Mesenchymal stem cell (in vitro differentiated cells and primary cell): ENCODE results near the gene DIPK1B.
A peak's percentile ranks its signal among the peaks of the same experiment; 100 is the strongest.

Experiments used
- DNase-seq: peaks from one replicate; pipeline ENCODE4 v3.0.0-alpha.2; 2013
- H2AFZ ChIP-seq: one replicate; pipeline ENCODE4 v1.6.1; 2013; ENCODE audit warnings: low read depth, mild to moderate bottlenecking, control low read depth, inconsistent platforms, low read length, moderate library complexity
- H2AK5ac ChIP-seq: 2 replicates; pipeline ENCODE4 v1.6.1; 2013; ENCODE audit warnings: low read length, moderate library complexity, mild to moderate bottlenecking, inconsistent platforms; ENCODE audit not compliant: severe bottlenecking
- H2BK120ac ChIP-seq: one replicate; pipeline ENCODE4 v1.6.1; 2013; ENCODE audit warnings: low read depth, mild to moderate bottlenecking, inconsistent platforms, low read length, moderate library complexity
- H2BK12ac ChIP-seq, 2 experiments: one replicate each; pipeline ENCODE4 v1.6.1; 2013; ENCODE audit warnings: inconsistent platforms in 2 of 2, low read length in 2 of 2, mild to moderate bottlenecking in 2 of 2, moderate library complexity in 2 of 2, control low read depth in 1 of 2
- H2BK15ac ChIP-seq: one replicate; pipeline ENCODE4 v1.6.1; 2013; ENCODE audit warnings: mild to moderate bottlenecking, low read depth, inconsistent platforms; ENCODE audit not compliant: poor library complexity, severe bottlenecking
- H2BK5ac ChIP-seq: 2 replicates; pipeline ENCODE4 v1.6.1; 2013; ENCODE audit warnings: low read depth, mild to moderate bottlenecking, low read length, control low read depth, inconsistent platforms; ENCODE audit not compliant: poor library complexity, severe bottlenecking
- H3K14ac ChIP-seq, 2 experiments: one replicate each; pipeline ENCODE4 v1.6.1; 2013; ENCODE audit warnings: inconsistent platforms in 2 of 2, low read length in 2 of 2, control low read depth in 1 of 2, mild to moderate bottlenecking in 1 of 2, moderate library complexity in 1 of 2
- H3K18ac ChIP-seq, 2 experiments: one replicate each; pipeline ENCODE4 v1.6.1; 2013; ENCODE audit warnings: inconsistent platforms in 2 of 2, low read length in 2 of 2, control low read depth in 1 of 2, low read depth in 1 of 2, mild to moderate bottlenecking in 1 of 2
- H3K23ac ChIP-seq, 2 experiments: one replicate each; pipeline ENCODE4 v1.6.1; 2013; ENCODE audit warnings: inconsistent platforms in 2 of 2, low read length in 2 of 2, mild to moderate bottlenecking in 2 of 2, moderate library complexity in 2 of 2, control low read depth in 1 of 2
- H3K27ac ChIP-seq: 2 replicates; pipeline ENCODE4 v1.5.1; 2013; ENCODE audit warnings: mild to moderate bottlenecking, moderate library complexity, low read length, control low read depth, inconsistent platforms; ENCODE audit not compliant: poor library complexity, severe bottlenecking
- H3K27me3 ChIP-seq, 2 experiments: 2 replicates each; pipeline versions ENCODE4 v1.6.1 to v1.7.0; 2013; ENCODE audit warnings: low read length in 2 of 2, mild to moderate bottlenecking in 2 of 2, moderate library complexity in 2 of 2, control low read depth in 1 of 2, inconsistent platforms in 1 of 2; ENCODE audit not compliant: control insufficient read depth in 1 of 2, insufficient read depth in 1 of 2
- H3K36me3 ChIP-seq, 2 experiments: 2 replicates each; pipeline versions ENCODE4 v1.6.1 to v1.7.0; 2013; ENCODE audit warnings: low read length in 2 of 2, control low read depth in 1 of 2, inconsistent platforms in 1 of 2, low read depth in 1 of 2, mild to moderate bottlenecking in 1 of 2; ENCODE audit not compliant: insufficient read depth in 2 of 2, control insufficient read depth in 1 of 2
- H3K4ac ChIP-seq, 2 experiments: one replicate each; pipeline ENCODE4 v1.6.1; 2013; ENCODE audit warnings: inconsistent platforms in 2 of 2, low read length in 2 of 2, mild to moderate bottlenecking in 2 of 2, moderate library complexity in 2 of 2, control low read depth in 1 of 2, low read depth in 1 of 2
- H3K4me1 ChIP-seq: 2 replicates; pipeline ENCODE4 v1.6.1; 2013; ENCODE audit warnings: low read depth, low read length, control low read depth; ENCODE audit not compliant: control insufficient read depth, insufficient read depth
- H3K4me2 ChIP-seq: 2 replicates; pipeline ENCODE4 v1.6.1; 2013; ENCODE audit warnings: low read length, mild to moderate bottlenecking, inconsistent platforms; ENCODE audit not compliant: poor library complexity, severe bottlenecking
- H3K4me3 ChIP-seq, 2 experiments: 2 replicates each; pipeline versions ENCODE4 v1.5.1 to v1.7.0; 2013; ENCODE audit warnings: low read length in 2 of 2, mild to moderate bottlenecking in 2 of 2, control low read depth in 1 of 2, low read depth in 1 of 2; ENCODE audit not compliant: insufficient read depth in 1 of 2
- H3K79me1 ChIP-seq: replicated peaks from 2 replicates; pipeline ENCODE4 v1.6.1; 2013; ENCODE audit warnings: mild to moderate bottlenecking, control low read depth, low read length, inconsistent platforms; ENCODE audit not compliant: poor library complexity, severe bottlenecking
- H3K9ac ChIP-seq: 2 replicates; pipeline ENCODE4 v1.7.0; 2013; ENCODE audit warnings: mild to moderate bottlenecking, low read length, moderate library complexity
- H3K9me3 ChIP-seq: 2 replicates; pipeline ENCODE4 v1.7.0; 2013; ENCODE audit warnings: mild to moderate bottlenecking, low read length; ENCODE audit not compliant: control insufficient read depth
- H4K8ac ChIP-seq: one replicate; pipeline ENCODE4 v1.6.1; 2013; ENCODE audit warnings: inconsistent platforms, mild to moderate bottlenecking, low read length, moderate library complexity
- H4K91ac ChIP-seq: one replicate; pipeline ENCODE4 v1.6.1; 2013; ENCODE audit warnings: mild to moderate bottlenecking, low read length, inconsistent platforms
- whole genome bisulfite sequencing: methylation state at CpG from one replicate; pipeline ENCODE4 v1.1.7; 2013; ENCODE audit warnings: mixed read lengths; 5-methylcytosine and 5-hydroxymethylcytosine counted together

The DIPK1B gene

GRCh38 chr9:136729144-136729543 is 16.8 kb downstream of the DIPK1B start:
- Histone ChIP-seq H2BK12ac (no peak overlapping the region), H3K36me3 (peaks cover 25 to 29% of the 10 kb centered on the region in 2 experiments), H2BK5ac (no peak overlapping the region), H3K27ac (no peak overlapping the region), H3K4me2 (peak overlapping the region; percentile 95), H2BK15ac (no peak overlapping the region), H2AFZ (peak overlapping the region; percentile 80), H4K8ac (peak overlapping the region; percentile 14), H3K23ac (peak overlapping the region in 1 of 2 experiments; percentile 29), H3K9me3 (no peaks in the 10 kb centered on the region), H3K18ac (peak overlapping the region in 1 of 2 experiments; percentile 6), H2BK120ac (no peak overlapping the region), H3K9ac (peak overlapping the region; percentile 86), H3K4ac (peak overlapping the region in 1 of 2 experiments; percentile 19), H3K4me1 (peaks cover 29% of the 10 kb centered on the region), H3K14ac (peak overlapping the region in 1 of 2 experiments; percentile 6), H3K4me3 (peak overlapping the region in 1 of 2 experiments; percentile 99), H2AK5ac (no peak overlapping the region), H4K91ac (peak overlapping the region; percentile 69), H3K79me1 (peaks cover 11% of the 10 kb centered on the region), H3K27me3 (no peaks in the 10 kb centered on the region)
- DNase-seq, result no peak
- 75% methylated on average over 7 of the region's 7 CpGs for WGBS

- H3K18ac ChIP-seq, result no peak overlapping the region
- H3K36me3 ChIP-seq, result peaks cover 17 to 23% of the 10 kb centered on the region in 2 experiments
- H2BK12ac ChIP-seq, result no peak overlapping the region
- H4K91ac ChIP-seq, result no peak overlapping the region
- H2BK15ac ChIP-seq, result no peak overlapping the region
- H2AK5ac ChIP-seq, result no peak overlapping the region
- H2AFZ ChIP-seq, result no peak overlapping the region
- no peaks in the 10 kb centered on the region for H3K9me3 ChIP-seq
- peak overlapping the region in 1 of 2 experiments; percentile 99 for H3K4me3 ChIP-seq
- H3K14ac ChIP-seq, result no peak overlapping the region
- H2BK120ac ChIP-seq, result no peak overlapping the region
- no peak overlapping the region for H2BK5ac ChIP-seq
- H4K8ac ChIP-seq, result no peak overlapping the region
- 98% methylated on average over 8 of the region's 8 CpGs for WGBS
- H3K9ac ChIP-seq, result no peak overlapping the region
- peaks cover 28% of the 10 kb centered on the region for H3K4me1 ChIP-seq
- H3K27ac ChIP-seq, result no peak overlapping the region
- peaks cover 11% of the 10 kb centered on the region for H3K79me1 ChIP-seq
- no peak overlapping the region for H3K4me2 ChIP-seq
- H3K4ac ChIP-seq, result no peak overlapping the region
- H3K27me3 ChIP-seq, result no peaks in the 10 kb centered on the region
- DNase-seq, result no peak
- H3K23ac ChIP-seq, result no peak overlapping the region
Measured at GRCh38 chr9:136729926-136730325, 17.6 kb downstream of the DIPK1B start.

- peaks cover 4 to 6% of the 10 kb centered on the region in 2 experiments for H3K27me3 ChIP-seq
- H2AK5ac ChIP-seq, result no peak overlapping the region
- no peak overlapping the region for H3K14ac ChIP-seq
- no peak overlapping the region for H4K8ac ChIP-seq
- H3K4ac ChIP-seq, result no peak overlapping the region
- no peak overlapping the region for H3K18ac ChIP-seq
- H2BK120ac ChIP-seq, result no peak overlapping the region
- H3K23ac ChIP-seq, result no peak overlapping the region
- DNase-seq, result no peak
- no peak overlapping the region for H4K91ac ChIP-seq
- peaks cover 11% of the 10 kb centered on the region for H3K4me1 ChIP-seq
- H2AFZ ChIP-seq, result no peak overlapping the region
- no peaks in the 10 kb centered on the region for H3K9me3 ChIP-seq
- no peak overlapping the region for H3K27ac ChIP-seq
- 78% methylated on average over 16 of the region's 16 CpGs for WGBS
- H3K36me3 ChIP-seq, result peaks cover 0 to 3% of the 10 kb centered on the region in 2 experiments
- H2BK12ac ChIP-seq, result no peak overlapping the region
- H3K9ac ChIP-seq, result no peak overlapping the region
- H3K4me3 ChIP-seq, result no peak overlapping the region
- H2BK5ac ChIP-seq, result no peak overlapping the region
- peaks cover 11% of the 10 kb centered on the region for H3K79me1 ChIP-seq
- no peak overlapping the region for H3K4me2 ChIP-seq
- H2BK15ac ChIP-seq, result no peak overlapping the region
Measured at GRCh38 chr9:136732444-136733178, 20.2 kb downstream of the DIPK1B start.

GRCh38 chr9:136733611-136734010 is 21.2 kb downstream of the DIPK1B start:
- H3K4me2 ChIP-seq, result no peak overlapping the region
- WGBS, result 90% methylated on average over 12 of the region's 12 CpGs
- no peak overlapping the region for H3K14ac ChIP-seq
- H3K9ac ChIP-seq, result no peak overlapping the region
- peaks cover 8% of the 10 kb centered on the region for H3K79me1 ChIP-seq
- H3K36me3 ChIP-seq, result peaks cover 0 to 3% of the 10 kb centered on the region in 2 experiments
- no peak overlapping the region for H3K4ac ChIP-seq
- no peak overlapping the region for H2BK12ac ChIP-seq
- no peak overlapping the region for H3K18ac ChIP-seq
- H3K27ac ChIP-seq, result no peak overlapping the region
- no peak overlapping the region for H3K23ac ChIP-seq
- peaks cover 11 to 14% of the 10 kb centered on the region in 2 experiments for H3K27me3 ChIP-seq
- H2AK5ac ChIP-seq, result no peak overlapping the region
- H2BK15ac ChIP-seq, result no peak overlapping the region
- no peak for DNase-seq
- no peak overlapping the region for H2AFZ ChIP-seq
- peaks cover 7% of the 10 kb centered on the region for H3K4me1 ChIP-seq
- H4K91ac ChIP-seq, result no peak overlapping the region
- no peaks in the 10 kb centered on the region for H3K9me3 ChIP-seq
- no peak overlapping the region for H2BK120ac ChIP-seq
- no peak overlapping the region for H4K8ac ChIP-seq
- no peak overlapping the region for H2BK5ac ChIP-seq
- no peak overlapping the region for H3K4me3 ChIP-seq
